RWPE2 (cell line): ENCODE measurements around the gene TAOK2.

Source experiments
- ATAC-seq: fragments of 200-7000 bp; cut with Tn5 transposase; 3 replicates; pipeline ENCODE4 v1.9.1; 2021; ENCODE audit warnings: low read depth
- DNase-seq: peaks from one replicate; pipeline ENCODE4 v3.0.0-alpha.2; 2020; ENCODE audit warnings: low spot score
- H3K27ac ChIP-seq: fragments of 450-650 bp; 2 replicates; pipeline ENCODE4 v1.5.1; 2017; ENCODE audit warnings: mild to moderate bottlenecking; ENCODE audit not compliant: poor library complexity, severe bottlenecking
- H3K27me3 ChIP-seq: fragments of 250-450 bp; sonication (Bioruptor Pico); 2 replicates; pipeline ENCODE4 v1.5.1; 2021; ENCODE audit warnings: mild to moderate bottlenecking, moderate library complexity; ENCODE audit not compliant: insufficient read depth, poor library complexity, severe bottlenecking
- H3K36me3 ChIP-seq: fragments of 250-450 bp; sonication (Bioruptor Pico); 2 replicates; pipeline ENCODE4 v1.5.1; 2020; ENCODE audit warnings: low read depth, mild to moderate bottlenecking, moderate library complexity
- H3K4me1 ChIP-seq: fragments of 250-450 bp; sonication (Bioruptor Pico); 2 replicates; pipeline ENCODE4 v1.5.1; 2021; ENCODE audit warnings: mild to moderate bottlenecking, moderate library complexity; ENCODE audit not compliant: insufficient read depth, poor library complexity, severe bottlenecking
- H3K4me3 ChIP-seq: fragments of 250-450 bp; sonication (Bioruptor Pico); 2 replicates; pipeline ENCODE4 v1.5.1; 2021; ENCODE audit warnings: mild to moderate bottlenecking, moderate library complexity; ENCODE audit not compliant: severe bottlenecking
- H3K9me3 ChIP-seq: fragments of 250-450 bp; sonication (Bioruptor Pico); 2 replicates; pipeline ENCODE4 v1.5.1; 2021; ENCODE audit warnings: mild to moderate bottlenecking, moderate library complexity; ENCODE audit not compliant: severe bottlenecking
- CTCF ChIP-seq: fragments of 450-650 bp; IDR thresholded peaks from one replicate; pipeline ENCODE4 v1.5.1; 2017; ENCODE audit warnings: mild to moderate bottlenecking, moderate library complexity; ENCODE audit not compliant: poor library complexity, severe bottlenecking

The TAOK2 gene

DNA sequence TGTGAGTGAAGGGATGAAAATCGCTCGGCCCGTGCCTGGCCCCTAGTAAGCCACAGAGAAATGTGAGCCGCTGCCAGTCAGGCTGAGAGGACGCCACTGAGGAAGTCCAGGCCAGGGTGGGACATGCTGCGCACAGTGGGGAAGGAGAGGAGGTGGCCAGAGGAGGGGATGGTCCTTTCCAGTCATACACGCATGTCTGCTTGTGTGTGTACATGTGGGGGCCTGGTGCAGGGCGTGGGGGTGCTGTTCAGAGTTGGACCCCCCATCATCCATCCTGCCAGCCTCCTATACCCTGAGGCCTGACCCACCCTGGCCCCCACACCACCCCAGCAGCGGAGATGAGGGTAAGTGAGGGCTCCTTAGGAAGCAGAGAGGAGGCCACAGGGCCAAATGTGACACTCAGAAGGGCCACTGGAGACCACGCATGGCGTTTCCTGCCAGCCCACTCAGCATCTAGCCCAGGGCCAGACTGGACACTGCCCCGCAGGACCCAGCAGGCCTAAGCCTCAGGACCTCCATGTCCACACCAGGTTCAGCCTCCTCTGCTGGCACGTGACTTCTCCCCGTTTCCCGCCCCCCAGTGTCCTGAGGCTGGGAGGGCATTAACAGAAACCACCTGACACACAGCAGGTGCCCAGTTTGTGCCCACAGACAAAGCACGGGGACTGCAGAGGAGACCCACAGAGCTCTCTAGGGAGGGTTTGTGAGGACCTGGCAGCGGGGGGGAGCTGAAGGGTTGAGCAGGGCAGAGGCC, 30.2 kb downstream of the TAOK2 start:
- H3K4me1 ChIP-seq, result no peaks in the 10 kb centered on the region
- no peak overlapping the region for H3K4me3 ChIP-seq

GRCh38 chr16:30004424-30004776, 30.7 kb downstream of the TAOK2 start:
- Histone ChIP-seq H3K9me3 (no peaks in the 10 kb centered on the region), H3K27ac (no peak overlapping the region), H3K4me3 (no peak overlapping the region), H3K27me3 (no peaks in the 10 kb centered on the region), H3K36me3 (peaks cover 5% of the 10 kb centered on the region), H3K4me1 (no peaks in the 10 kb centered on the region)
- no peak for TF ChIP-seq CTCF
- ATAC-seq (no peak), DNase-seq (peak; percentile 52)

More for the DNA sequence above, 30.2 kb downstream of the TAOK2 start:
- no peak for DNase-seq
- TF ChIP-seq CTCF, result no peak
- Histone ChIP-seq H3K9me3 (no peaks in the 10 kb centered on the region), H3K27ac (no peak overlapping the region), H3K36me3 (peaks cover 5% of the 10 kb centered on the region), H3K27me3 (no peaks in the 10 kb centered on the region)
- ATAC-seq, result no peak

DNA sequence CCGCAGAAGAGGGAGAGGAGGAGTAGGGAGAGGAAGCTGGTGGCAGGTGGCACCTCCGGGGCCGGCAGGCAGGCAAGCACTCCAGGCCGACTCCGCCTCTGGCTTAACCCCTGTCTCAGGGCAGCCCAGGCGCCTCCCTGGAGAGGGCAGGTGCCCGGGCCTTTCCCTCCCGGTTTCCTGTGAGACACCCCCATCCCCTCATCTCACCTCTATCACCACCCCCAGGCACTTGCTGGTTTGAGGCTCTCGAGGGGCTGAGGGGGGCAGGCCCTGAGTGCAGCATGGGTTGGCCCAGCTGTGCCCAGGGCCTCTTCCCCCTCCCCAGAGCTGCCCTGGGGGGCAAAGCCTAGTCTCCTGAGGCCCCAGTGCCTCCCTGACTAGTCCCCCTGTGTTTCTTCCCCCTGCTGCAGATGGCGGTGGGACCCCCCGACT, 31.2 kb downstream of the TAOK2 start:
- no peaks in the 10 kb centered on the region for H3K9me3 ChIP-seq
- peaks cover 5% of the 10 kb centered on the region for H3K36me3 ChIP-seq
- H3K4me1 ChIP-seq, result no peaks in the 10 kb centered on the region
- H3K27me3 ChIP-seq, result no peaks in the 10 kb centered on the region
- DNase-seq (peak; percentile 60), ATAC-seq (peak; percentile 34; the same call in 2 of the 3 replicates)
- no peak for TF ChIP-seq CTCF
- no peak overlapping the region for H3K27ac ChIP-seq
- H3K4me3 ChIP-seq, result no peak overlapping the region

DNA sequence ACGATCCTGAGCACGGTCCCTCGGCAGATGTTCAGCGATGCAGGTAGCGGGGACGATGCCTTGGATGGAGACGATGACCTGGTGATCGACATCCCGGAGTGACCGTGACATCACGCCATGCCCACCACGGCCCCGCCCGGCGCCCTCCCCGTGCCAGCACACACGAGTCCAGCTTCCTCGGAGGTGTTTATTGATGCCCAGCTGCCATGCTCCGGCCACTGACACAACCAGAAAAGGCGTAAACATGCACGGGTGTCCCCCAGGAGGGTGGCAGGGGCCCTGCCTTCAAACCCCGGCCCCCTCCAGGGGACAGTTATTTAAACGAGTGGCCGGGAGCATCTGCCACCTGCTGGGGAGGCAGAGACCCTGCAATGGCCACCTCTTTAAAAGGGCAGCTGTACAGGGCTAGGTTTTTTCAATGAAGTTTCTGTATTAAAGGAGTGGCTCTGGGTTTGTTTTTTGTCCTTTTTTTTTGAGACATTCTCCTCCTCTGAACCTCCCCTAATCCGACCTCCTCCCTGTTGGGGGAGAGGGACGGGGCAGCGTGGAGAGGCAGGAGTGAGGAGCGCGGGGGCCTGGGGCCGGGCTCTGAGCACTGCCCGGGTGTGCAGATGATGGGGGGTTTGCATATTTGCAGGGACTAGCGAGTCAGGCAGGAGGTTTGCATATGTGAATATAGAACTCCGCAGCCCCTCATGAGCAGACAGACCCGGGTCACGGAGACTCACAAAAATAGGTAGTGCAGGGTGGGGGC, 31.9 kb downstream of the TAOK2 start:
- H3K4me1 ChIP-seq, result no peaks in the 10 kb centered on the region
- peaks cover 5% of the 10 kb centered on the region for H3K27me3 ChIP-seq
- TF ChIP-seq CTCF, result peak; percentile 79
- H3K36me3 ChIP-seq, result peaks cover 3% of the 10 kb centered on the region
- ATAC-seq, result peak; percentile 37; the same call in 2 of the 3 replicates
- no peak for DNase-seq
- no peak overlapping the region for H3K27ac ChIP-seq
- H3K4me3 ChIP-seq, result no peak overlapping the region
- no peaks in the 10 kb centered on the region for H3K9me3 ChIP-seq
